Tibial artery (tissue), 4 donors: ENCODE results near the gene CXCL10.

Source experiments
- DNase-seq, 2 donors: peaks; one replicate each; pipeline ENCODE4 v3.0.0-alpha.2; 2019
- H3K27ac ChIP-seq, 2 donors: fragments of 200-600 bp; sonication (generic) in 1 of 2; 1 replicate in 1 of 2; 2 replicates in 1 of 2; pipeline ENCODE4 v1.5.1; 2018 to 2019; ENCODE audit warnings: mild to moderate bottlenecking in 1 of 2
- H3K27me3 ChIP-seq, 2 donors: fragments of 200-600 bp; sonication (generic) in 1 of 2; one replicate each; pipeline versions ENCODE4 v1.5.1 to v1.6.0; 2016 to 2019
- H3K36me3 ChIP-seq, 3 donors: fragments of 200-600 bp; sonication (generic) in 2 of 3; one replicate each; pipeline ENCODE4 v1.5.1; 2016 to 2019; ENCODE audit warnings: mild to moderate bottlenecking in 2 of 3
- H3K4me1 ChIP-seq, 4 donors: fragments of 200-600 bp; sonication (generic) in 2 of 4; 1 replicate in 3 of 4; 2 replicates in 1 of 4; pipeline ENCODE4 v1.5.1; 2016 to 2019
- H3K4me3 ChIP-seq, 2 donors: fragments of 200-600 bp; sonication (generic) in 1 of 2; 1 replicate in 1 of 2; 2 replicates in 1 of 2; pipeline ENCODE4 v1.5.1; 2018 to 2019; ENCODE audit warnings: mild to moderate bottlenecking in 2 of 2
- H3K9me3 ChIP-seq, 3 donors: fragments of 200-600 bp; sonication (generic) in 1 of 3; one replicate each; pipeline ENCODE4 v1.5.1; 2016 to 2019
- CTCF ChIP-seq, 2 experiments: fragments of 200-600 bp in 1 of 2; fragments of 450-650 bp in 1 of 2; IDR thresholded peaks; one replicate each; pipeline ENCODE4 v1.5.1; 2017 to 2019; ENCODE audit warnings: antibody characterized with exemption in 2 of 2, mild to moderate bottlenecking in 1 of 2, moderate library complexity in 1 of 2
- intact Hi-C: fragments of 100-400 bp; cut with DNase I; formaldehyde crosslinking; loops from one replicate; pipeline ENCODE4 v1.15.0; 2023; ENCODE audit warnings: low total_unique reads

Gene CXCL10

GRCh38 chr4:76017056-76017686 lies 6.1 kb downstream of the CXCL10 start:
- Histone ChIP-seq H3K9me3 (no peaks in the 10 kb centered on the region), H3K27ac (no peak overlapping the region), H3K4me1 (peaks cover 0 to 6% (median 0%) of the 10 kb centered on the region in 4 donors), H3K4me3 (no peak overlapping the region), H3K27me3 (no peaks in the 10 kb centered on the region), H3K36me3 (no peaks in the 10 kb centered on the region)
- no peak for TF ChIP-seq CTCF (IDR thresholded peaks at IDR 0.05)
- DNase-seq: no peak
- intact Hi-C loops: no loop called here

- DNase-seq: no peak
- Histone ChIP-seq H3K27ac (no peak overlapping the region), H3K27me3 (no peaks in the 10 kb centered on the region), H3K9me3 (no peaks in the 10 kb centered on the region), H3K36me3 (no peaks in the 10 kb centered on the region), H3K4me1 (peaks cover 0 to 12% (median 0%) of the 10 kb centered on the region in 4 donors), H3K4me3 (no peak overlapping the region)
- intact Hi-C loops: no loop called here
- no peak for TF ChIP-seq CTCF (IDR thresholded peaks at IDR 0.05)
Measured at GRCh38 chr4:76016393-76016792, 6.9 kb downstream of the CXCL10 start.

GRCh38 chr4:76013540-76013939 lies 9.8 kb downstream of the CXCL10 start:
- DNase-seq: no peak
- Histone ChIP-seq H3K4me1 (peaks cover 0 to 12% (median 0%) of the 10 kb centered on the region in 4 donors), H3K27me3 (no peaks in the 10 kb centered on the region), H3K4me3 (no peak overlapping the region), H3K36me3 (no peaks in the 10 kb centered on the region), H3K9me3 (no peaks in the 10 kb centered on the region), H3K27ac (no peak overlapping the region)
- intact Hi-C loops: no loop called here
- no peak for TF ChIP-seq CTCF (IDR thresholded peaks at IDR 0.05)

GRCh38 chr4:76012388-76012801 lies 10.9 kb downstream of the CXCL10 start:
- Histone ChIP-seq H3K4me1 (peaks cover 0 to 12% (median 0%) of the 10 kb centered on the region in 4 donors), H3K27me3 (no peaks in the 10 kb centered on the region), H3K9me3 (no peaks in the 10 kb centered on the region), H3K36me3 (no peaks in the 10 kb centered on the region), H3K4me3 (no peak overlapping the region), H3K27ac (peak overlapping the region; percentile 39 to 40)
- TF ChIP-seq CTCF (IDR thresholded peaks at IDR 0.05): no peak
- DNase-seq: no peak
- intact Hi-C loops: no loop called here

- H3K4me1 ChIP-seq: peaks cover 0 to 12% (median 0%) of the 10 kb centered on the region in 4 donors
- TF ChIP-seq CTCF (IDR thresholded peaks at IDR 0.05): no peak
- peak overlapping the region in 1 of 2 donors; percentile 23 for H3K4me3 ChIP-seq
- DNase-seq: no peak
- no peaks in the 10 kb centered on the region for H3K9me3 ChIP-seq
- H3K27ac ChIP-seq: peak overlapping the region; percentile 39 to 40
- H3K36me3 ChIP-seq: no peaks in the 10 kb centered on the region
- no peaks in the 10 kb centered on the region for H3K27me3 ChIP-seq
- intact Hi-C loops: no loop called here
Measured at GRCh38 chr4:76011700-76012387, 11.5 kb downstream of the CXCL10 start.
